Thyroid gland (tissue), 4 donors: ENCODE measurements around the gene GAK.

Experiments used
- POLR2A ChIP-seq, 2 donors: fragments of 450-650 bp; IDR thresholded peaks; one replicate each; pipeline ENCODE4 v1.6.1; 2017; ENCODE audit warnings: antibody characterized with exemption in 2 of 2, mild to moderate bottlenecking in 2 of 2, moderate library complexity in 1 of 2
- TF ChIP-seq, protein P1 (sequence below), 6 experiments: fragments of 200-600 bp in 3 of 6; fragments of 450-650 bp in 3 of 6; sonication (generic) in 3 of 6; IDR thresholded peaks; one replicate each; pipeline ENCODE4 v1.5.1; 2016 to 2019; ENCODE audit warnings: antibody characterized with exemption in 6 of 6, mild to moderate bottlenecking in 2 of 6, inconsistent platforms in 1 of 6, moderate library complexity in 1 of 6

GRCh38 chr4:970854-971520, 38.9 kb upstream of the GAK start:
- TF ChIP-seq, protein P1, sequence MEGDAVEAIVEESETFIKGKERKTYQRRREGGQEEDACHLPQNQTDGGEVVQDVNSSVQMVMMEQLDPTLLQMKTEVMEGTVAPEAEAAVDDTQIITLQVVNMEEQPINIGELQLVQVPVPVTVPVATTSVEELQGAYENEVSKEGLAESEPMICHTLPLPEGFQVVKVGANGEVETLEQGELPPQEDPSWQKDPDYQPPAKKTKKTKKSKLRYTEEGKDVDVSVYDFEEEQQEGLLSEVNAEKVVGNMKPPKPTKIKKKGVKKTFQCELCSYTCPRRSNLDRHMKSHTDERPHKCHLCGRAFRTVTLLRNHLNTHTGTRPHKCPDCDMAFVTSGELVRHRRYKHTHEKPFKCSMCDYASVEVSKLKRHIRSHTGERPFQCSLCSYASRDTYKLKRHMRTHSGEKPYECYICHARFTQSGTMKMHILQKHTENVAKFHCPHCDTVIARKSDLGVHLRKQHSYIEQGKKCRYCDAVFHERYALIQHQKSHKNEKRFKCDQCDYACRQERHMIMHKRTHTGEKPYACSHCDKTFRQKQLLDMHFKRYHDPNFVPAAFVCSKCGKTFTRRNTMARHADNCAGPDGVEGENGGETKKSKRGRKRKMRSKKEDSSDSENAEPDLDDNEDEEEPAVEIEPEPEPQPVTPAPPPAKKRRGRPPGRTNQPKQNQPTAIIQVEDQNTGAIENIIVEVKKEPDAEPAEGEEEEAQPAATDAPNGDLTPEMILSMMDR (IDR thresholded peaks at IDR 0.05) = no peak
- no peak for TF ChIP-seq POLR2A (IDR thresholded peaks at IDR 0.05)
